ENCODE measurements around the gene DCST1.

The DCST1 gene

DNA sequence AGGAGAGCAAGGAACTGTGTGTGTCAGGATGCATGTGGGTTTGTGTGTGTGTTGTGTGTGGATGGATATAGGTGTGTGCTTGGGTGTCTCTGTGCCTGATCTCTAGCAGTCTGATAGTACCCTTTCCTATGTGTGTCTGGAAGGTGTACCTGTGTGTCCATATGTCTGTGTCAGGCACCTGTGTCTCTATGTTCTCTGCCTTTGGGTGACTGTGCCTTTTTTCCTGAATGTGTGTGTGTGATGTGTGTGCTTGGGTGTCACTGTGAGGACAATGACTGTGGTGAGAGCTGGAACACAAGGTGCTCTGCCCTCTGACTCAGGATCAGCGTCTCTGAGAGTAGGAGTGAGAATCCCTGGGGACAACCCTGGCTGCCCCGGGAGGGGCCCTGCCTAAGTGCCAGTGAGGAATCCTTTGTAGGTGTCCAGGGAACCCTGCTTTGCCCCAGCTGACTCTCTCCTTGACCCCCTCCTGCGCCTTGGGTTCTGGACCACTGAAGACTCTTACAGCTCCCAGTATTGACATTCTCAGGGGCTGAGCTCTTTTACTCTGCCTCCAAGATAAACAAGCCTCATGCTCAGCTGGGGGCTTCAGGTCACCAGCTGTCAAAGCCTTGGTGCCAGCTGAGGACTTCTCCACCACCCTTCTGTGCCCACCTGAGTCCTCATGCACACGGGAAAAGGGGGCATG, 44.3 kb downstream of the DCST1 start:
- DNase-seq: peak; percentile 25

DNA sequence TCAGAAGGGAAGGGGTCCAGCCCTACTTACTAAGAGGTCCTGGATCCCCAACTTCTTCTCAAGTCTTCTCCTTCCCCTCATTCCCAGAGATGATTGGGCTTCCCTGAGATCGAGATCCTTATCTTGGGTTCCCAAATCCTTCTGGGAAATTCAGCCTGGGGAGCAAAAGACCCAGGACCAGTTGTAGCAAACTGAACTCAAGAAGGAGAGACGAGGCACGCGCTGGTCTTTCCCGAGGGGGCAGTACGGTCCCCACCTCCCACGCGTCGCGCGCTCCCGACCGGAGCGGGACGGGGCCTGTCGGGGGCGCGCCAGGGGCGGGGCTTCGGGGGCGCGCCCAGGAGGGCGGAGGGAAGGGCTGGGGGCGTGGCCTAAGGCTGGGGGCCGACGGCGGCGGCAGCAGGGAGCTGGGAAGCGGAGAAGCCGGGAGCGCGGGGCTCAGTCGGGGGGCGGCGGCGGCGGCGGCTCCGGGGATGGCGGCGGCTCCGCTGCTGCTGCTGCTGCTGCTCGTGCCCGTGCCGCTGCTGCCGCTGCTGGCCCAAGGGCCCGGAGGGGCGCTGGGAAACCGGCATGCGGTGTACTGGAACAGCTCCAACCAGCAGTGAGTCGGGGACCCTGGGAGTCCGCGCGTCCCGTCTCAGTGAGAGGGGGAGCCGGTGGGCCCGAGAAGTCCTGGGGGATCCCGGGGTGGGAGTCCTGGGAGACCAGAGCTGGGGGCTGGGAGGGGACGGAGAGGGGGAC, 45.0 kb downstream of the DCST1 start, which contains the start of gene EFNA3:
TSS of gene EFNA3 (plus strand) at position 369 of the 741 bp plus-strand sequence. CDS start at position 474, 105 bp downstream.
- DNase-seq: peak; percentile 67

DNA sequence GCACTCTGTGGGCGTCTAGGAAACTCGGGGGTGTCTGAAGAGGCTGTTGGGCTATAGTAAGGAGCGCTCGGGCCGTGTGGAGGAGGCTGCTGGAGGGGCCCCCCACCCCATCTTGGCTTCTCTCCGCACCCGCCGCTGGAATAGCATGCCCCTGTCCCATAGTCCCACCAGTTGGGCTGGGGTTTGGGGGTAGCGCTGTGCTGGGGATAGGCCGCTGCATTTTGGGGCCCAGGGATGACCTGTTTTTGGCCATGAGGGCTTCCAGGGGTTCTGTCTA, 45.5 kb downstream of the DCST1 start:
- DNase-seq: no peak

DNA sequence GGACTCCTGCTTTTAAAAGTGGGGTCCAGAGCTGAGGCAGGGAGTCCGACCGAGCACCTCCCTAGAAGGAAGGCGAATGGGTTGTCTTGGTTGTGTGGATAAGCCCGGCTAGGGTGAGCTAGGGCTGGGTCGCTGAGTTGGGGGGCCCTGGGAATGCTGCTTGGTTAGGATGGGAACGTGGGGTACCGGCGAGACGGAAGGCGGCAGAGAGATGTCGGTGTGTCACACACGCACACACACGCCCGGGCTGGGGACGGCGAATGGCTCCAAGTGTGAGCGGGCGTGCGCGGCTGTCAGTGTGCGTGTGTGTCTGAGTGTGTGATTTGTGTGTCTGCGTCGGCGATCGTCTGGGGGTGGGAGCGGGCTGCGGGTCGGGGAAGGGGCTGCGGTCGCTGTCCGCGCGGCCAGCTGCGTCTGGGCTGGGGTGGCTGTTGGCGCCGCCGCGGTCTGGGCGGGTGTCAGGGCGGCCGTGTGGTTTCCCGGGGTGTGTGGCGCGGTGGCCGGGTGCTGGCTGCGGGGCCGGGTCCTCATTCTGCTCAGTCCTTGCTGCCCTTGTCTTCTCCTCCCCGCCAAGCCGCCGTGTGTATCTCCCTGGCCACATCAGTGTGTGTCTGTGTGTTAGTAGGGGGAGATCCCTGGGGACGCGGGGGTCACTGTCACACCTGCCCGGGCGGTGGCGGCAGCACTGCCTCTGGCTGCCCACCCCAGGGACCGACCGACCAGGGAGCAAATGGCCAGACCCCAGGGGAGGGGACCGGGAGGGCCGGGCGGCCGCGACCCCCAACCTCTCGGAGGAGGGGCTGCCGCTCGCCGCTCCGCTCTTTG, 46.1 kb downstream of the DCST1 start:
- peak; percentile 78 for DNase-seq

DNA sequence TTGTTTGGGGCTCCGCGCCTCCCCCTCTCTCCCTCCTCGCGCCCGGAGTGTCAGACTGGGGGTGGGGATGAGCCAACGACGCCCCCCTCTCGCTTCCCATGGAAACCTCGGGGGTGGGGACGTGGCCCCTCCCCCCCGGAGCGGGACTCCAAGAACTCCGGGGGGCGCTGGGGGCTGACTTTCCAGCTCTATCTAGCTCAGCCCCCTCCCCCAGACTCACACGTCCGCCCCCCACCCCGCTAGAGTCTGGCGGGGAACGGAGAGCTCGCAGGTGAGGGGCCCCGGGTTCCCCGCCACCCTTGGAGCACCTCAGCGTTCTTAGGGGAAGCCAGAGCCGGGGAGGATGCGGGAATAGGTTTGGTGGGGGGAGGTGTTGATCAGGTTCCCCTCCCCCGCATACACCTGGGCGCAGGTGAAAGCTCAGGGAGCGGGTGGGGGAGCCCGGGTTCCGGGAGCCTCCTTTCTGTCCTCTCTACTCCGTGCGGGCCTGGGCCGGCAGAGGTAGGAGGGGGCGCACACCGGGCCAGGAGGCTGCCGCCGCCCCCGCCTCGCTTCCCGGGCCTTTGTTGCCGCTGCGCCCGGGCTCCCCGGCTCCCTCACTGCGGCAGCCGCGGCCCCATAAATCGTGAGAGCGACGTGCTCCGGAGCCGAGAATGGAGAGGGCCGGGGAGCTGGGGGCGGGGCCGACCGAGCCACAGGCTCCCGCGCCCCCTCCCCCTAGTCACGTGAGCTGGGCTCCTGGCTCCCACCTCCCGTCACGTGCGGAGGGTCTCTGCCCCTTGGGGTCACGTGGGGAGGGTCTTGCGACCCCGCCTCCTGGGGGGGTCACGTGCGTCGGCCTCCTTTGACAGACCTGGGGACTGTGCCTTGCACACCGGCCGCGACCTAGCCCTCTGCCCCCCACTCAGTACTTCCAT, 46.9 kb downstream of the DCST1 start:
- DNase-seq: peak; percentile 93

DNA sequence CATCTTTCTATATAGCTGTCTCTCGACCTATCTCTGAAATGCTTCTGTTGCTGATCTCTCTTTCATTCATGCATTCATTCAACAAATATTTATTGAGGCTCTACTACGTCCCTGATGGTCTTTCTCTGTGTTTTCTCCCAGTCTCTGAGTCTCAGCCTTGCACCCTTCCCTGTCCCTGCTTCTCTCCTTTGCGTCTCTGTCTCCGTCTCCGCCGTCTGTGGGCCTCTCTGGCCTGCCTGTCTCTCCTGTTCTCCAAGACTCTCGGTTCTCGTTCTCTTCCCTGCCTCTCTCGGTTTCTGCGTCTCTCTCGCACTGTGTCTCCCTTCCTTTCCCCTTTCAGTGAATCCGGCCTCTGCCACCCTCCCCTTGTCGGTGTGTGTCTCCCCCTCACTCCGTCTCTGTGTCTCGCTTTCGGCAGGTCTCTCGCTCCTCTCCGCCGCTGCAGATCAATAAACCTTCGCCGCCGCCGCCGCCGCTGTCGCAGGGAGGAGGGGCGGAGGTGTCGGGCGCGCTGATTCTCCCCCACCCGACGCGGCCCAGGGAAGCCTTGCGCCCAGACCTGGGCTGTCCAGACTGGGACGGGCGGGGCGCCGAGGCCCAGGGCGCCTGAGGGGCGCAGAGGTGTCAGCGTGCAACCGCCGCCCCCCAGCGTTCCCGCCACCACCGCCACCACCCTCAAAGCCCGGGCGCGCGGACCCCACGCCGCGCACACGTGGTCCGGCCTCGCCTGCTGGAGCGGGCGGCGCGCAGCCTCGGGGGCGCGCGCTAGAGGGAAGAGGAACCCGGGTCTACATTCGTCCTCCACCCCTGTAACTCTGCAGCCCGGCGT, 48.1 kb downstream of the DCST1 start:
- peak; percentile 71 for DNase-seq

DNA sequence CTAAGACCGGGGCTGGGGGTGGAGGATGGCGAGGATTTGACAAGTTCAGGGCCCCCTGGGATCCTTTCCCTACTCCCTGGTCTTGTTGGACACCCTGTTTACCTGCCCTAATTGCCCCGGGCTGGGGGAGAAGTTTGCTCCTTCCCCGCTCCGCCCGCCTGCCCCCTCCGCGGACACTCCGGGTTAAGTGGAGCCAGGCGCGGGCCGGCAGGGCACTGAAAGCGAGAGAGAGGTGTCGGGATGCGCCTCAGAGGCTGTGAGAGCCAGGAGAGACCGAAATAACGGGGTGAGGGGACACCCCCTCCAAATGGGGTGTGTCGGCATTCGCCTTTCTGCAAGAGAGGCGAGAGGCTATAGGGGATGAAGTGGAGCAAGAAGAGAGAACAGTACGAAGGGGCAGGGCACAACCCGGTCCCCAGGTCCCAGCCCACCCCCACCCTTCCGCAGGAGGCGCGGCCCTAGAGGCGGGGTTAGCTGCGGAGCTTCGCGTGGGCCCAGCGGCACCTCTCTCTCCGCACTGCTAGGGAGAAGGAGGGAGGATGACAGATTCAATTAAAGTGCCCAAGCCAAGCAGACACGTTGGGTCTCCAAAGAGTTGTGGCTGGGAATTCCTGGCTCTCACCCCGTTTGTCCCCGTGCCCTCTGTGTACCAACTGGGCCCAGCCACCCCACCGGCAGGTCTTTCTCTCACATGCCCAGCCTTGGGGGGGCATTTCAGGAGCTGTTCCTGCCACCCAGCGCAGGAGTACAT, 48.9 kb downstream of the DCST1 start:
- DNase-seq: peak; percentile 54

DNA sequence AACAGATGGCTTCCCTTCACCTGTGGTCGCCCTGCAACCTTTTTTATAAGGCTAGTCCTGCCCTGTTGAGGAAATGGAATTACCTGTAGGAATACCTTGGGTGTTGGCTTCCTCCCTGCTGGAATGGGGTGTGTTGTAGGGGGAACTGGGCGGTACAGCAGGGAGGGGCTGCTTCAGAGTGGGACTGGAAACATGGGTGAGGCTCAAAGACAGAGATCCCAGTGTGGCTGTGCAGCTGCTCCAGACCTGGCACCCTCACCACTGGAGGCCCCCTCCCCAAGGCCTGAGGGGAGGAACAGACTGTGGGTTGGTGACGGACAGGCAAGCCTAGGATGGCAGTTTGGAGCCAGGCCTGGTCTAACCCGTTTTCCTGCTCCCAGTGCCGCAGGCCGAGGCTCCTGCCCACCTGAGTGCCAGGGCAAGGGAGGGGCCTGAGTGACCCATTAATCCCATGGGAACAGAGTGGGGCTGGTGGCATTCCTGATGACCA, 49.5 kb downstream of the DCST1 start:
- no peak for DNase-seq

DNA sequence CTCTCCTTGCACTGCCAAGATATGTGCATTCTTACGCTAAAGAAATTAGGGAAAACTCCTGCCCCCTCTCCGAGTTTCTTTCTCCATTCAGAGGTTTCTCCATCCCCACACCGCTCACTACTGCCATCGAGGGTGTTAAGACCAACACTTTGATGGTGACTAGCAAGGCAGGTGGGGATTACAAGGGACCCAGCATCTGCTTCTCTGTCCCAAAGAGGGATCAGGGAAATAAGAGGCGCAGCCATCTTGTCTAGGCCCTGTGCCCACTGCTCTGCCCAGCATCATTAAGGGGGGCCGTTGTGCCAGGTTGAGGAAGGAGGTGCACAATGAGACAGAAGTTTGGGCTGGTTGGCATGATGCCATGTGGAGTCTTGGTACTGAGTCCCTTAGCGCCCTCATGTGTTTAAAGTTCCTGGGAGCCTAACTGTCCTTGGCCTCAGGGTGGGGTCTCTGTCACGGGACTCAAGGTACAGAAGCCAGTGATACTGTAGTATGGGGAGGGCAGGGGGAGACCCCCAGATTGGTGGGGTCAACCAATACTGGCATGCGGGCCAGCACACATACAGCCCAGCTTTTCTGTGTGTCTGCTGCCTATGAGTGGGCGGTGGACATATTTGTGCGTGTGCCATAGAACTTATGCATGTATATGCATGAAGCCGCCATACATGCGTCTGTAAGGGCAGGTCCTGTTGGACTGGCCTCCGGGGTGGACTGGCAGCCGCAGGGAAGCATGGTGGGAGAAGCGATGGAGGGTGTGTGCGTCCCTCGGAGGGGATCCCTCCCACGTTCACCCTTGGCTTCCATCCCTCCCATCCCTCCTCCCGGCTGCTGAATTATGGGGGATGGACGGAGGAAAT, 50.5 kb downstream of the DCST1 start:
- DNase-seq: no peak

DNA sequence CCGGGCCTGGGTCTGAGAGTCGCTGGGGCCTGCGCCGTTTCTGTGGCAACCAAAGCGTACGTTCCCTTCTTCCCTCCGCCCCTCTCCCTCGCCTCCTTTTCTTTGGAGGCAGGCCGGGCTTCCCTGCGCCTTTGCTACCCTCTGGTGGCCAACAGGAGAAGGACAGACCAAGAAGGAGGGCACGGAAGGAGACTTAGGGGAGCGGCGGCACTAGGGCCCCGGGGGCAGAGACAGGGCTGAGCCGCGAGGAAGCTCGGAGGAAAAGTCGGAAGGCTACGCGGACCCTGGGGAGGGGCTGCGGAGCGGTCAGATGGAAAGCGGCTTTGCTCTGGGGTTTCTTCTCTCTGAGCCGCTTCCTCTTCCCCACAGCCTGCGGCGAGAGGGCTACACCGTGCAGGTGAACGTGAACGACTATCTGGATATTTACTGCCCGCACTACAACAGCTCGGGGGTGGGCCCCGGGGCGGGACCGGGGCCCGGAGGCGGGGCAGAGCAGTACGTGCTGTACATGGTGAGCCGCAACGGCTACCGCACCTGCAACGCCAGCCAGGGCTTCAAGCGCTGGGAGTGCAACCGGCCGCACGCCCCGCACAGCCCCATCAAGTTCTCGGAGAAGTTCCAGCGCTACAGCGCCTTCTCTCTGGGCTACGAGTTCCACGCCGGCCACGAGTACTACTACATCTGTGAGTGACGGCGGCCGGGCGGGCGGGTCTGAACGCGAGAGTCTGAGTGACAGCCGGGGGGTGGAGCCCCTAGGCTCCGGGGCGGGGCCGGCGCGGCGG, 51.3 kb downstream of the DCST1 start:
- DNase-seq: peak; percentile 98

DNA sequence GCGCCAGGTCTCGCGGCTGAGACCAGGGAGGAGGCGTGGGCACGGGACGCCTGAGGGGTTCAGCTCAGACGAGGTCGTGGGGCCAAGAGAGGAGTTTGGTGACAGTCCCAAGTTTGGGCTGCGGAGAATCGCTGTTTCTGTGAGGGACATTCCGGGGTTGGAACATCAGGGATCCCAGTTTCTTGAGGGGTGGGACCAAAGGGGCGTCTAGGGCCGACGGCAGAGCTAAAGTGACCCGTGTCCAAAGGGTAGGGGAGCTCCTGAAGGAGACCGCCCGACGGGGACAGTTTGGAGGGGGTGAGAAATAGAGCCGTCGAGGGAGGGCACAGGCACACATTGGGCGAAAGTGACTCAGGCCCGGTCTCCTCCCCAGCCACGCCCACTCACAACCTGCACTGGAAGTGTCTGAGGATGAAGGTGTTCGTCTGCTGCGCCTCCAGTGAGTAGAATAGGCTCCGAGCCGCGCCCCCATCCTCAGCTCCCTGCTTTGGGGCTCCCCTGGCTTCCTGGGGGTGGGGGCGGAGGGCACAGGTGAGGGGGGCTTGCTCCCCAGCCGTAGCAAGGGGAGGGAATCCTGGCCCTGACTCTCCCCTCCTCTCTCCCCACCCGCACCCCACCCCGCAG, 52.0 kb downstream of the DCST1 start:
- no peak for DNase-seq

DNA sequence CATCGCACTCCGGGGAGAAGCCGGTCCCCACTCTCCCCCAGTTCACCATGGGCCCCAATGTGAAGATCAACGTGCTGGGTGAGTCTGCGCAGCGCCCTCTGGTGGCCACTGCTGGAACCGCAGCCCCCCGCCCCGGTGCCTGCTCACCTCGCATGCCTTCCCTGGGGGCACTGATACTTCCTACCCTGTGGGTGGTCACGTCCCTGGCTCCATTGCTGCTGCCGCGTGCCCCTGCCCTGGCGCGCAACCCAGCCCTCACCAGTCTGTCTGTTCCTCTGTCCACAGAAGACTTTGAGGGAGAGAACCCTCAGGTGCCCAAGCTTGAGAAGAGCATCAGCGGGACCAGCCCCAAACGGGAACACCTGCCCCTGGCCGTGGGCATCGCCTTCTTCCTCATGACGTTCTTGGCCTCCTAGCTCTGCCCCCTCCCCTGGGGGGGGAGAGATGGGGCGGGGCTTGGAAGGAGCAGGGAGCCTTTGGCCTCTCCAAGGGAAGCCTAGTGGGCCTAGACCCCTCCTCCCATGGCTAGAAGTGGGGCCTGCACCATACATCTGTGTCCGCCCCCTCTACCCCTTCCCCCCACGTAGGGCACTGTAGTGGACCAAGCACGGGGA, 52.6 kb downstream of the DCST1 start:
- peak; percentile 91 for DNase-seq

DNA sequence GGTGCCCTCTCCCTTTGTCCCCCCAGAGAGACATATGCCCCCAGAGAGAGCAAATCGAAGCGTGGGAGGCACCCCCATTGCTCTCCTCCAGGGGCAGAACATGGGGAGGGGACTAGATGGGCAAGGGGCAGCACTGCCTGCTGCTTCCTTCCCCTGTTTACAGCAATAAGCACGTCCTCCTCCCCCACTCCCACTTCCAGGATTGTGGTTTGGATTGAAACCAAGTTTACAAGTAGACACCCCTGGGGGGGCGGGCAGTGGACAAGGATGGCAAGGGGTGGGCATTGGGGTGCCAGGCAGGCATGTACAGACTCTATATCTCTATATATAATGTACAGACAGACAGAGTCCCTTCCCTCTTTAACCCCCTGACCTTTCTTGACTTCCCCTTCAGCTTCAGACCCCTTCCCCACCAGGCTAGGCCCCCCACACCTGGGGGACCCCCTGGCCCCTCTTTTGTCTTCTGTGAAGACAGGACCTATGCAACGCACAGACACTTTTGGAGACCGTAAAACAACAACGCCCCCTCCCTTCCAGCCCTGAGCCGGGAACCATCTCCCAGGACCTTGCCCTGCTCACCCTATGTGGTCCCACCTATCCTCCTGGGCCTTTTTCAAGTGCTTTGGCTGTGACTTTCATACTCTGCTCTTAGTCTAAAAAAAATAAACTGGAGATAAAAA, 53.4 kb downstream of the DCST1 start:
- DNase-seq: no peak

DNA sequence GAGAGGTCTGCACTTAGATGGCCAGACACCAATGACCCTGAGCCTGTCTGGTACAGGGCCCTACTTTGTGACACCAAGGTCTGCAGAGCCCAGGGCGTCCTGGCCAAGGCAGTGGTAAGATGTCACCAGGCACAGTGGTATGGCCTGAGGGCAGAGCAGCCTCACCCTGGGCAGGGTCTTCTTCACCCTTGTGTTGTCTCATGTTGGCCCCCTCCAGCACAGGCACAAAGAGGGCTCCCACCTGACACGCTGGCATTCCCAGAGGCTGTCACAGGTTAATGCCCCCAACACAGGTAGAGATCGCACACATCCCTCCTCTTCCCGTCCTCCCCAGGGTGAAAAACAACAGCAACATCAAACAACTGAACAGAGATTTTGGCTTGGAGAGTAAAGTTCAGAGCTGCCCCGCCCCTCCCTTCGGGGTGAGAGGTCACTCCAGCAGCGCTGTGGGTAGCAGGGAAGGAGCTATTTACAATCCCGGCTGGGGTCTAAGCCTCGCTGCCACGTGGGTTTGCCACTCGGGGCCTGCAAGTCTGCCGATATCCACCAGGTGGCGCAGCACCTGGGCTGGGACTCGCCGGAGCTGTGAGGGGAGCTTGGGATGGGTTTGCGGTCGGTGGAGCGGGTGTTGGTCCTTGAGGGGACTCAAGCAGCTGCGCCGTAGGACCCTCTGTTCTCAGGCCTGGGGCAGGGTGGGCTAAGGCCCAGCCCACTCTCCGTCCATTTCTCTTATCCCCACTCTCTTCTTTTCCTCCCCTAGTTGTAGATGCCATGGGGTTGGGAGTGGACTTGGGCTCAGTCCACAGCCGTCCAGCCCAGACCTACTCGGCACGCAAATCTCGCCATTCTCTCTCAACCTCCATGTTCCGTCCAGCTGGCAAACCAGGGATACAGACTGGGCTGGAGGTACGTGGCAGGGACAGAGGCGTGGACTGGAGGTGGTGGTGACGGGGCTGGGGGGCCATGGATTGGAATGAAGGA, 57.7 kb downstream of the DCST1 start:
- DNase-seq: peak; percentile 92

DNA sequence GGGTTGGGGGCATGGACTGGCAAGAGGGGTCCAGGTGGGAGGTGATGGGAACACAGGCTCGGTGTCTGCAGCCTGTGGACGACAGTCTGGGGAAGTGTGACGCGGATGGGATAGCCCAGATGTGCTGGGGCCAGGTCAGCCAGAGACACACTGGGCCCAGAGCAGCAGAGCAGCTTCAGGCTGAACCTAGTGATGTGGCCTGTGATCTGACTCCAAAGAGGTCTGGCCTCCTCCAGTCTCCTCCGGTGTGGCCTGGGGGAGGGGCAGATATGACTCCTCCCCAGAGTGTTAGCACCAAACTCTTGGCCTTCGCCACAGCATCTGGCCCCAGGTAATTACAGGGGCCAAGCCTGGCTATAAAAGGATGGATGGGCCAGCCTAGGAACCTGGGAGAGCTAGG, 58.5 kb downstream of the DCST1 start:
- DNase-seq: no peak

DNA sequence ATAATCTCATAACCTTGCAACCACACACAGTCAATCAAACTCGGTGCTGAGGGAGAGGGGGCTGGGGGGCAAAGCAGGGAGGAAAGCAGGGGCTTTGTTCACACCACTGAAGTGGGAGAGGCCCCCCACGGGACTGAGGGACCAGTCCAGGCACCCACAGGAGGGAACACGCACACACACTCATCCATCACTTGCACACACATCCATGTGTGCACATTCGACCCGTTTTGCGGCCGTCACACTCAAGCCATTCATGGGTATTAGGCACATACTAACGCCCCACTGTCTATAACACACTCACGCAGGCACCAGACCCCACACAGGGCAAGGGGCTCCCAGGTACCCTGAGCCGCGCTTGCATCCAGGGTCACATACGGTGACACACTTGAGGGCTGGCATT, 59.0 kb downstream of the DCST1 start:
- DNase-seq: no peak

Data from retina (tissue), 1 donor.